Hypothalamus (tissue), 51 donors: ENCODE measurements around the gene LONP1.

Experiments used
- DNase-seq, 51 donors: peaks; one replicate each; lab custom pipeline; 2025; lab: John Stamatoyannopoulos, UW

Gene LONP1

DNA sequence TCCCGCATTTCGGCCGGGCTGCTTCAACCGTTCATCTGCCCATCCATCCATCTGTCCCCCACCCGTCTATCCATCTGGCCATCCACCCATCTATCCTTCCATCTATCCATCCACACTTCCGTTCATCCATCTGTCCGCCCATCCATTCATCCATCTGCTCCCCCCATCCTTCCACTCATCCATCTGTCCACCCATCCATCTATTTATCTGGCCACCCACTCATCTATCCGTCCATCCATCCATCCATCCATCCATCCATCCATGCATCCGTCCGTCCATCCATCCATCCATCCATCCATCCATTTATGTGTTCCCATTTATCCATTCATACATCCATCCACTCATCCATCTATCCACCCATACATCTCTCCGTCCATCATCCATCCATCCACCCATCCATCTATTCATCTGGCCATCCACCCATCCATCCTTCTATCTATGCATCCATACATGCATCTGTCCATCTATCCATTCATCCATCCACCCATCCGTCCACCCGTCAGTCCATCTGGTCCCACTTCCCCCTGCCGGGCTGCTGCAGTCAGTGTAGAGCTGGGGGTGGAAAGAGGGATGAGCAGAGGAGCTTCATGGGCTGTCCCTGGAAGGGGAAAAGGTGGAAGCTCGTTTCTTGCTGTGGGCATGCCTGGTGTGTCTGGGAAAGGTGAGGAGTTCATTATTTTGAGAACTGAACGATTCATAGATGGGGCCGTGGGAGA is 38.4 kb downstream of the LONP1 start:
- no peak for DNase-seq

DNA sequence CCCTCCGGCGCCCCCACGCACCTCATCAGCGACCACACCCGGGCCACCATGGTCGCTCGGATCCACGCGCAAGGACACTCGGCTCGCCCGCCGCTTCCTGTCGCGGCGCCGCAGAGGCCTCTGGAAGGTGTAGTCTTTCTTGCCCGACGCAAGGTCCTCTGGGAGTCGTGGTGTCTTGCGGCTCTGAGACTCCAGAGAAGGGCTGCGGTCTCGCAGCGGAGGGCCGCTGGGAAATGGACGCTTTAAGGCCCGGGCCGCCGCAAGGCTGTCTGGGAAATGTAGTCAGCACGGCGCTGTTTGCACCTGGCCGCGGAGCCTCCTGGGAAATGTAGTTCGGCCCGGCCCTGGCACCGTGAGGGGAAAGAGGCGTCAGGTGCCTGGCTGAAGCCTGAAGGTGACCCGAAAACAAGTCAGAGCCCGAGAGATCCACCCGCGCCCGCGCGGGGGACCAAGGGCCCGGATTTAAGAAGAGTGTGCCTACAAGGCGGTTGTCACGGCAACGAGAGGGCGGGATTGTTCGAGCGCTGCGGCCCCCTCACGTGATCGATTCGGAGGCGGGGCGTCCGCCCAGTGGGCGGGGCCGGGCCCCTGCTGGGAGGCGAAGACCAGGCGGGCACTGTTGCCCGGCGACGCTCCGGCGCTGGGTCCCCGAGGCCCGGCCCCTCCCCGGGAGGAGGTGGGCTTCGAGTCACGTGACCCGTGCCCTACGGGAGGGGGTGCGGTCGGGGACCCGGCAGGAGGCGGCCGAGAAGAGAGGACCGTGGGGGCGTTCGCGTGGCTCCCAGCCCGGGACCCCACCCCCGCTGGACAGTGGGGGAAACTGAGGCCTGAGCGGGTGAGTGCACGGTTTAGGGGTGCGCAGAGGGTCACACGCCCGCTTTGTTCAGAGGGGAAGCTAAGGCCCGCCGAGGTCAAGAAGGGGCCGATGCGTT is 39.2 kb downstream of the LONP1 start, which contains the start of the genes HSD11B1L and MICOS13:
Gene HSD11B1L, plus strand, starts transcription at position 591 of the 932 bp plus-strand sequence. CDS start 3,806 bp downstream, outside the sequence.
Gene MICOS13, minus strand, starts transcription at position 80 of the 932 bp plus-strand sequence. Its CDS starts 30 bp downstream, at position 50.
- peak; percentile 96 to 100 (median 99) for DNase-seq

DNA sequence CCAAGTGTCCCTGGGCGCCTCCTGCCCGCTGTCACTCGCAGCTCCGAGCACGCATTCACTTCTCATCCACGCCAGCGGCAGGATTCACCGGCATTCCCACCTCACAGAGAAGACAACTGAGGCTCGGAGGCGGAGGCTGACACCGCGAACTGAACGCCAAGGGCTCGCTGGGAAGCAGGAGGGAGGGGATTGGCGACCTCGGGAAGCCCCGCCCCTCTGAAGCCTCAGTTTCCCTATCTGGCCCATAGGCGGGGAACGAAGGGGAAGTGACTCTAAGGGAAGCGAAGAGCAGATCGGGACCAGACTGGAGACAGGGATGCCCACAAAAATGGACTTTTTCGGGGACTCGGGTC is 39.9 kb downstream of the LONP1 start:
- DNase-seq: peak in 18 of 51 donors; percentile 19 to 84 (median 61)

DNA sequence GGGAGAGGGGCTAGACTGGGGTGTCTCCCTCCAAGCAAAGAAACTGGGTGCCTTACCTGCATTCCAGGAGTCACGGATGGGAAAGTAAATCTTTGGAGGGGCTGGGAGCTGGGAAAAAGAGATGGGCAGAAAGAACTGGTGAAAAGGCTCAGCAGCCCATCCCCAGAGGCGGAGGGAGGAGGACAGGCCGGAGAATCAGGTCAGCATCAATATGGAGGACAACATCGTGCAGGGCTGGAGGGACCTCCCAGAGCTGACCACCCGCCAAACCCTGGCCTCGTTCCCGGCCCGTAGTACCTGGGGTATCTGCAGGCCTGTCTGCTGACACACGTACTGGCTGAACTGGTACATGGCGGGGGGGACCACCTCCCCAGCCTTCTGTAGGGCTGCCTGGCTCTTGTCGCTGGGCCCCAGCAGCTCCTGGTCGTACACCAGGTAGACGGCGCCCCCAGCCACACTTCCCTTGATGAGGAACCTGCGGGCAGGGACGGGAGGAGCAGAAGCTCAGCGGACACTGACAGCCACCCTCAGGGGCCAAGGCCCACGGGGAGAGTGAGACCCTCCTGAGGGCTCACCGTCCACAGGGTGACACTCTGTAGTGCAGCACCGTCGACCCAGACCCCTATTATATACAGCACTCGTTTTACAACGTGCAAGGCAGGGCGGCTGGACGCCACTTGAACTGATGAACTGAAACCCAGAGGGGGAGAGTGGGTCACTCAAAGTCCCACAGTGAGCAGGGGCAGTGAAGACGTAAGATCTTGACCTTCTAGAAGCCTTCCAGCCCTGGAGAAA is 40.5 kb downstream of the LONP1 start:
- peak in 1 of 51 donors; percentile 24 for DNase-seq

DNA sequence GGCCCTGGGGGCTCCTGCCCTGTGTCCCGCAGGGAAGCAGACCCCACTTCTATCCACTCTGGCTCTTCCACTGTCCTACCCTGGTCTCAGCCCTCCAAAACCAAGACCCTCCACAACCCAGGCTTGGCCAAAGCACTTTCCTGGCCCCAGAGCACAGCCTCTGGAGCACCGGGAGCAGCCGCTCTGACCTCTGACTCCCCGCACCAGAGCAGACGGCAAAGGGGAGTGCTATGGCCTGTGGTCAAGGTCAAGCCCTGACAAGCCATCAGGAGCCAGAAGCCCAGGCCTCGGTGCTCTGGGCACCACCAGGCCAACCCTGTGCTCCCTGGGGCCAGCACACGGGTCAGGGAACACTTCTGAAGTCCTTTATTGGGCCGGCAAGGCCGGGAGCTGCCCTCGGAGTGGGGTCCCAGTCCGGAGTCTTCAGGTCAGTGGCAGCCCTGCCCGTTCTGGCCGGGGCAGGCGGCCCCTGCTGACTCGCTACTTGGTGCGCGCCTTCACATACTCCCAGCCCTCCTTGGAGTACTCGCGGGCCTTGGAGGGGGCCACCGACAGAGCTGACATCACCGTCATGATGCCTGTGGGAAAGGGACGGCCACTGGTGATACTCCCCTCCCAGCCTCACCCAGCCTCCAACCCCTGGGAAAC is 41.8 kb downstream of the LONP1 start:
- DNase-seq: no peak

DNA sequence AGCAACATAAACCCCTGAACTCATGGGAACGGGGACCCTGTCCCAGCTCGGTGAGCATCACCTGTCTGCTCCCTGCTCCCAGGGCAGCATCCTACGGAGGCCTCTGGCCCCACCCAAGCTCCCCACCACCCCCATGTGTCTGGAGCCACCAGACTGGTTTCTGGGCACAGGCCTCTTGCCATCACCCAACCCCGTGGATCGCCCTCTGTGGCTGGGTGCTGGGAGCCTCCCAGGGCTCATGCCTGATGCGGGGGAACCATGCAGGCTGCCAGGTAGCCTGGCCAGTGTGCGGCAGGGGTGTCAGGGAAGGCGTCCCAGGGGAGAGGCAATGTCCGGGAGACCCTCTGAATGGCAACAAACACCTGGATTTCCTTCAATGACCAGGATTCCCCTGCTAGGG is 42.4 kb downstream of the LONP1 start:
- no peak for DNase-seq

DNA sequence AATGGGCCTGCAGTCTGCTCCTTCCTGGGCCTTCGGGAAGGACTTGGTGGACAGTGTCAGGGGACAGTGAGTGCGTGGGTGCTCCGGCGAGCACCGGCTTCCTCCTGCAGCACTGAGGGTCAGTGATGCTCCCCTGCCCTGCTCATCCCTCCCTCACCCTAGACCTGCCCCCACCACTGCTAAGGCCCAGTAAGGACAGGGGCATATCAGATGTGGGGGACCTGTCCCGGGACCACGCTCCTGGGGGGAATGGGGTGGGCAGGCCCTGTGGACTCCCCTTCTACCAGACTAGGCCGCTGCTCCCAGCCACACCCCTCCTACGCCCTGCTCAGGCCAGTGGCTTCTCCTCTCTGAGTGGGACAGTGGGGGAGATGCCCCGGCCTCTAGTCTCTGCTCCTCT is 42.8 kb downstream of the LONP1 start:
- no peak for DNase-seq

DNA sequence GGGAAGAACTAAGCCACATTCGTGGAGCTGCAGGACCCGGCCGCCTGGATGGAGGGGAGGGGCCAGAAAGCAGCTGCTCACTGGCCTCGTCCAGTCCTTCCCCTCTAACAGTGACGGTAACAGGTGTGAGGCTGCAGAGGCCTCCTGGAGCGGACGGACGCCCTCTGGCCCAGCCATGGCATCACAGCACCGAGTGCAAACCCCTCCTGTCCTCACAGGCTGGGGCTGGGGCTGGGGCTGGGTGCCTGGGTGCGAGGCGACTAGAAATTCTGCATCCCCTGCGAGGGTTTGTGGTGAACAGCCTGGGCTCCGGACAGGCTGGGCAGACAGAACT is 43.2 kb downstream of the LONP1 start:
- no peak for DNase-seq

DNA sequence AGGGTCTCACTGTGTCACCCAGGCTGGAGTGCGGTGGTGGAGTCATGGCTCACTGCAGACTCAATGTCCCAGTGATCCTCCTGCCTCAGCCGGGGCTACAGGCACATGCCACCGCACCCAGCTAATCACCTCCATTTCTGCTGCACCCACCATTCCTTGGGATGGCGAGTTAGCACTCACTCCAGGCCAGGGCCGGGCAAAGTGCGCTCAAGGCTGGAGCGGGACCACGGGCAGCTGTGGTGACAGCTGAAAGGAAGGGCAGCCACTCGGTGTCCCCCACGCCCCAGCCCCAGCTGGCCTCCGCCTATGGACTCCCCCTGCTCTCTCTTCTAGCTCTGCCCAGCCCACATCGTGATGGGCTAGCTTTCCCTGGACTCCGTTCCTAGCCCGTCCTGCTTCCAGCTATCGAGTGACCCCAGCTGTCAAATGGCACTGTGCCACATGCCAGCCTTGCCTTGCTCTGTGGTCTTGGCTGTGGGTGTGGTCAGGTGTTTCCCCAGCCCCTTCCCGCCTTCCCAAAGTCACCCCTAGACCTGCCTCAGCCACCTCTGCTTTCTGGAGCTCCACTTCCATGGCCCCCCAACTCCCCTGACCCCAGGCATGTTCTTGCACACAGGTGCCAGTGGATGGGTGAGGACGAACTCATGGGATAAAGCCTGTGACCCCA is 43.7 kb downstream of the LONP1 start:
- DNase-seq: no peak

DNA sequence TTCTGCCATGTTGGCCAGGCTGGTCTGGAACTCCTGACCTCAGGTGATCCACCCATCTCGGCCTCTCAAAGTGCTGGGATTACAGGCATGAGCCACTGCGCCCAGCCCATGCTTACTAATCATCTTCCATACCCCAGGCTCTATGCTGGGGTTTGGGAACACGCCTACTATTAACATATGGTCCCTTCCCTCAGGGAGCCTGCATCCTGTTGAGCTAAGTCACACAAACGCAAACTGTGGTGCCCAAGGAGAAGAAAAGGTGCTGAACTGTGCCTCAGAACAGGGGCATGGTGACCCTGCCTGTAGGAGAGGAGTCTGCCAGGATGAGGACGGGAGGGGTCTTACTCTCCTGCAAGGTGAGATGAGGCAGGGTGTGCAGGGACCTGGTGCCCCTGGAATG is 45.2 kb downstream of the LONP1 start:
- DNase-seq: no peak

DNA sequence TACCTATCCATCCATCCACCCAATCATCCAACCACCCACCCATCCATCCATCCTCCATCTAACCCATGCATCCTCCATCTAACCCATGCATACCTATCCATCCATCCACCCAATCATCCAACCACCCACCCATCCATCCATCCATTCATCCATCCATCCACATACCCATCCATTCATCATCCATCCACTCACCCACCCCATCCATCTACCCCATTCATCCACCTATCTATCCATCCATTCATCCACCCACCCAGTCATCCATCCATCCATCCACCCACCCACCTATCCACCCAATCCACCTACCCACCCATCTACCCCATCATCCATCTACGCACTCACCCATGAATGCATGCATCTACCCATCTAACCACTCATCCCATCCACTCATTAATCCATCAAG is 46.2 kb downstream of the LONP1 start:
- DNase-seq: no peak

DNA sequence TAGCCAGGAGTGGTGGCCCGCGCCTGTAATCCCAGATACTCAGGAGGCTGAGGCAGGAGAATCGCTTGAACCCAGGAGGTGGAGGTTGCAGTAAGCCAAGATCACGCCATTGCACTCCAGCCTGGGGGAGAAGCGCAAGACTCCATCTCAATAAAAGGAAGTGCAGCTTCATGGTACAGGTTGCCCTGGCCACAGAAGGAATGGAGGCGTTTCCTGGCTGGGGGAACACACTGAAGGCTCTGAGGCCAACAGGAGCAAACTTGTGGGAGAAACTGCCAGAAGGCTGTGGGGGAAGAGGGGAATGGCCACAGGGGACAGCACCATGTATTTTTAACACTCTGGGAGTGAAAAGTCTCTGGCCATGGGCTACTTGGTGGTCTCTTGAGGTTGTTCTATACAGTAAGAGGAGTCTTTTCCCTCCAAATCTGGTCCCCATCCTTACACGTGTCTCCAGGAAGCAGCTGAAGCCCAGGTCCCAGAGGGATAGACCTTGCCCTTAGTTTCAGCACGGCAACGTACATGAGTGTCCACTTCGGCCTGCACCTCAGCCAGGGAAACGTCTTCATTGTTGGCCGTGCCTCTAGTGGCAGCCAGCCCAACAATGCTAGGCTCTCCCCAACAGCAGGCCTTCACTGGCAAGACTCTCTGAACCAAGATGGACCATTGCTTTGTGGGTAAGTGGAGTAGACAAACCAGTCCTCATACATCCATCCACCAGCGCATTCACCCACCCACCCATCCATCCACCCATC is 47.1 kb downstream of the LONP1 start:
- no peak for DNase-seq

DNA sequence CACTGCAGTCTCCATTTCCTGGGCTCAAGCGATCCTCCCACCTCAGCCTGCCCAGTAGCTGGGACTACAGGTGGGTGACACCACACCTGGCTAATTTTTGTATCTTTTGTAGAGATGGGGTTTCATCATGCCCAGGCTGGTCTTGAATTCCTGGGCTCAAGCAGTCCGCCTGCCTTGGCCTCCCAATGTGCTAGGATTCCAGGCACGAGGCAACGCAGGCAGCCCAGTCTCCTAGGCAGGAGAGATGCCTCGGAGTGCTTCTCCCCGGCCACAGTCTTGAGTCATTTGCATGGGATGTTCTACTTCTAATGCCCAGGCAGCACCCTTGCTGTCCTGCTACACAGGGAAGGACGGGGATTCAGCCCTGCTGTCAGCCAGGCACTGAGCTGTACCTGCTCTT is 48.3 kb downstream of the LONP1 start:
- no peak for DNase-seq

DNA sequence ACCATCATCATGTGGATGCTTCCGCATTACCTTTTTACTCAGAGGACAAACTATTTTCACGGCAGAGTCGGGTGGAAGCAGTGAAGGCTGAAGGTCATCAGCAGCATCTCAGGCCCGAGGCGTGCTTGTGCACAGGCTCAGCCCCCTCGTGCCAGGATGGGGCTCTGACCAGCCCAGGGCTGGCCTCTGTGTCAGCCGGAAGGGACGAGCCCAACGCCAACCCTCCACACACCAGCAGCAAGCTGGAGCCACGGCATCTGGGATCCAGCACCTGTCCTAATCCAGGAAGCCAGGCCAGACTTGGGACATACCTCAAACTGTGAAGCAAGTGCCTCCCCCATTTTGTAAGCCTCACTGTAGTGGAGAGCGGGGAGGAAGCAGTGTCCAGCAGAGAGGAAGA is 50.7 kb downstream of the LONP1 start:
- no peak for DNase-seq

DNA sequence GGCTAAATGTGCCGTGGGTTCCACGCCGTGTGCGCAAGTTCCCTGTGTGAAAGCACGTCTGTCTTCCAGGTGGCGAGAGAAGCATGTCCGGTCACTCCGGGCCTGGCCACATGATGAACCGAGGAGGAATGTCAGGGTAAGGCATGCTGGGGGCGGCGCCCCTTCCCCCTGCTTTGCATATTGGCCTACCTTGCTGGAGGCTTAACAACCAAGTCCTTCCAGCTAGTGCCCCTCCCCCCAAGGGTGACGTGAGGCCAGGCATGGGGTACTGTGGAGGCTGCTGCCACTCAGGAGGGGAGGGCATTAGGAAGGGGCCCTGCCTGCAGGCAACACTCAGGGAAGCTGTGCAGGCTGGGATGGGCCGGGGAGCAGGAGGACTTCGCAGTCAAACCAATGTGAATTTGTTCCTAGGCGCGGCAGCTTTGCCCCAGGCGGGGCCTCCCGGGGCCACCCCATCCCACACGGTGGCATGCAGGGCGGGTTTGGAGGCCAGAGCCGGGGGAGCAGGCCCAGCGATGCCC is 52.1 kb downstream of the LONP1 start:
- no peak for DNase-seq

DNA sequence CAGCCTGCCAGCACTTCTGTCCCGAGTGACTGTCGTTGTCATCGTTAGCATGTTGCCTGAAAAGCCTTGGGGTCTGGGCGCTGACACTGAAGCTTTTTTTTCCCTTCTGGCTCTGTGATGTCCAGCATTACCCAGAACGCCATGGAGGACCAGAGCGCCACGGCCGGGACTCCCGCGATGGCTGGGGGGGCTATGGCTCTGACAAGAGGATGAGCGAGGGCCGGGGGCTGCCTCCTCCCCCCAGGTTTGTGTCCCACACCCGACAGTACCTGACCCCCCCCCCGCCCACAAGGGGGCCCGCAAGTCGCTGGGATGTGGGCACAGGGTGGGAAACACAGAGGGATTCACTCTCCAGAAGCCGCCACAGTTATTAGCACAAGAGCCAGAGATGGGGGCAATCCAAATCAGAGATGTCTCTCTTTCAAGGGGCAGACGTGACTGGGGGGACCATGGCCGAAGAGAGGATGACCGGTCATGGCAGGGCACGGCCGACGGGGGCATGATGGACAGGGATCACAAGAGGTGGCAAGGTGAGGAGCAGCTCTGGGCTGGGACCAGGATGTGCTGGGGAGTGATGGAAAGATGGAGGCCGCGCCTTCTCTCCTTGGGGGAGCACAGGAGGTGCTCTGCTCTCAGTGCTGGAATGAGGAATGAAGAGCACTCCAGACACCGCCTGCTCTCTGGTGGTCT is 52.9 kb downstream of the LONP1 start:
- no peak for DNase-seq

DNA sequence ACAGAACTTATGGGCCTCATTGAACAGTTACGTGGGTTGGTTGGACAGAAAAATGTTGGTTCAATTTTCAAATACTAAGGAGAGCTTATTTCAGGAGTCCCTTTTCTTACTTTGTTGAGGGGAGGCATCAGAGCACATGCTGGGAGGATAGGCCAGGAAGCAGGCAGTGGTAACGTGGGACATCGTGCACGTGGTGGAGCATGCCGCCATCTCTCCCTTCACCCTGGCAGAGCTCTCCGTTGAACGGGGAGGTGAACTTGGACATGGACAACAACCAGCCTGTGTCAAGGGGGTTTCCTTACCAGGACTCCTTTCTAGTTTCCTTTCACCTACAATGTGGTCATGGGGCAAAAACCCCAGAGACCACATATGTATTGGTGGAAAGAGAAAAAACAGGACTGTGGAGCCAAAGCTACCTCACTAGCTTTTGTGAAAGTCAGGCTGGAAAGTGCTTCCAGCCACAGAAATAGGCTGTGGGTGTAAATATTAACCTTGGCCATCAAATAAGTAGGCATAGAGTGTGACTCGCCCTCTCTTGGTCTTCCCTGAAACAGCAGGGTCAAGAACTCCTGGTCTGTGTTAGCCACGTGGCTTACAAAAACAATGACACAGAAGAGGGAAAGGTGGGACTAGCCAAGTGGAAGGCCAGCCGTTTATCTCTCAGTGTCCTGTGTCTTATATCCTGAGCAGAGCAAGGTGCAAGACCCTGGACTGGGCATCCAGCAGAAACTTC is 54.0 kb downstream of the LONP1 start:
- no peak for DNase-seq

DNA sequence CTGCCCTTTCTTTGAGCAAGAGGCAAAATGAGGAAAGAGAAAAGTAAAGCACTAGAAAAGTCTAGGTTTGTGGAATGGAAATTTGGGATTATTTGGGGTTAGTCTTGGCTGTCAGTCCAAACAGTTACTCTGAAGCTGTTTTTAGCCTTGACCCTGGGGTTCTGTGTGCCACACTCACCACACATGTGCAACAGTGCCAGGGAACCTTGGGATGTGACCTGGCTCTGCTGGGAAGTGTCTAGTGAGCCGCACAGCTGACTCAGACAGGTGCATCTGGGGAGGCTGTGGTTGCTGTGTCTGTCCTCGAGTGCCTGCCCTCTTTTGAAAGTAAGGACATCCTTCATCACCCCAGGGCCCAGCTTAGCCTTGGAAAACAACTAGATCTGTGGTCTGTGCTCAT is 55.4 kb downstream of the LONP1 start:
- no peak for DNase-seq
